Suppressor macrophage (primary cell): Measurements from ENCODE around the gene PGAP3.
"Not testable (repeated sequence)": the region's sequence is repeated elsewhere in the genome, so short reads cannot be mapped to it uniquely, and the experiment has no call there.

Source experiments
- DNase-seq, 4 experiments: peaks; one replicate each; pipeline ENCODE4 v3.0.0-alpha.2; 2020 to 2022

The PGAP3 gene

GRCh38 chr17:39714234-39714633 is 26.4 kb upstream of the PGAP3 start:
- no peak for DNase-seq

GRCh38 chr17:39711851-39712250 is 24.0 kb upstream of the PGAP3 start:
- no peak for DNase-seq

GRCh38 chr17:39711071-39711470 is 23.2 kb upstream of the PGAP3 start:
- DNase-seq: not testable (repeated sequence)

- no peak for DNase-seq
Observed at GRCh38 chr17:39709998-39710964, 22.4 kb upstream of the PGAP3 start.

GRCh38 chr17:39709319-39709997 is 21.6 kb upstream of the PGAP3 start:
- no peak for DNase-seq

- DNase-seq: no peak
Observed at GRCh38 chr17:39706921-39707337, 19.1 kb upstream of the PGAP3 start.

- DNase-seq: no peak
Observed at GRCh38 chr17:39706383-39706782, 18.5 kb upstream of the PGAP3 start.

GRCh38 chr17:39705786-39706348 is 18.0 kb upstream of the PGAP3 start:
- DNase-seq: no peak

GRCh38 chr17:39704821-39705551 is 17.1 kb upstream of the PGAP3 start:
- no peak for DNase-seq

GRCh38 chr17:39703913-39704312 is 16.1 kb upstream of the PGAP3 start:
- DNase-seq: no peak

GRCh38 chr17:39702901-39703893 is 15.3 kb upstream of the PGAP3 start:
- no peak for DNase-seq

GRCh38 chr17:39701784-39702422 is 14.0 kb upstream of the PGAP3 start:
- DNase-seq: no peak

- no peak for DNase-seq
Observed at GRCh38 chr17:39701012-39701783, 13.3 kb upstream of the PGAP3 start.

GRCh38 chr17:39700148-39700987 is 12.5 kb upstream of the PGAP3 start:
- no peak for DNase-seq

- DNase-seq: peak in 3 of 4 experiments; percentile 9 to 55 (median 17)
Observed at GRCh38 chr17:39699818-39700147, 11.9 kb upstream of the PGAP3 start, which contains the start of gene ERBB2. Gene ERBB2 (plus strand): TSS chr17:39700064. CDS start chr17:39700239, 175 bp downstream.

GRCh38 chr17:39699157-39699817 is 11.4 kb upstream of the PGAP3 start:
- not testable (repeated sequence) for DNase-seq

GRCh38 chr17:39697961-39698360 is 10.1 kb upstream of the PGAP3 start:
- no peak for DNase-seq

- DNase-seq: no peak
Observed at GRCh38 chr17:39696731-39697130, 8.9 kb upstream of the PGAP3 start.

GRCh38 chr17:39695089-39695474 is 7.2 kb upstream of the PGAP3 start:
- no peak for DNase-seq
